Activated naive CD4-positive, alpha-beta T cell treated with anti-CD3 and anti-CD28 coated beads for 36 hours (primary cell): ENCODE data around the gene XXYLT1. TPM values are rescaled to one million over a fixed set of nuclear protein-coding genes. Genes with fewer than 3 reads are reported as not detected.

Experiments
- CTCF ChIA-PET: fragments of 350-600 bp; sonication (Branson Sonifier 250); formaldehyde crosslinking; loops from one replicate; lab custom pipeline; 2021; ENCODE audit warnings: antibody characterized with exemption; lab: Charles Lee
- DNase-seq: peaks from one replicate; pipeline ENCODE4 v3.0.0-alpha.2; 2020
- H3K27ac Mint-ChIP-seq: one replicate; pipeline ENCODE4 v1.8.0; 2021; ENCODE audit warnings: mild to moderate bottlenecking, mixed read lengths
- H3K27me3 Mint-ChIP-seq: one replicate; pipeline ENCODE4 v1.8.0; 2021; ENCODE audit warnings: low read depth, mixed read lengths
- H3K36me3 Mint-ChIP-seq: one replicate; pipeline ENCODE4 v1.8.0; 2021; ENCODE audit warnings: low read depth, mixed read lengths
- H3K4me1 Mint-ChIP-seq: one replicate; pipeline ENCODE4 v1.8.0; 2021; ENCODE audit warnings: low read depth, mixed read lengths
- H3K4me3 Mint-ChIP-seq: one replicate; pipeline ENCODE4 v1.8.0; 2021; ENCODE audit warnings: mild to moderate bottlenecking, moderate library complexity, mixed read lengths
- H3K9me3 Mint-ChIP-seq: one replicate; pipeline ENCODE4 v1.8.0; 2021; ENCODE audit warnings: mixed read lengths
- intact Hi-C: fragments of 100-400 bp; cut with micrococcal nuclease; formaldehyde crosslinking; loops from one replicate; pipeline ENCODE4 v1.15.1; 2023
- total RNA-seq, 2 experiments: library from RNA; stranded (reverse); gene quantifications; one replicate each; pipeline ENCODE4 v1.2.3, GENCODE V29; 2021

XXYLT1 gene
- total RNA-seq, 2 experiments from 2014 or later = 1.8 to 2.5 TPM

GRCh38 chr3:195180490-195181112 lies 90.4 kb downstream of the XXYLT1 start:
- intact Hi-C loops = no loop called here
- no peaks in the 10 kb centered on the region for H3K36me3 Mint-ChIP-seq
- H3K27me3 Mint-ChIP-seq = no peaks in the 10 kb centered on the region
- no peaks in the 10 kb centered on the region for H3K9me3 Mint-ChIP-seq
- no peak for DNase-seq
- no peak overlapping the region for H3K4me3 Mint-ChIP-seq
- H3K27ac Mint-ChIP-seq = no peak overlapping the region
- CTCF ChIA-PET = no interaction called here
- H3K4me1 Mint-ChIP-seq = peaks cover 26% of the 10 kb centered on the region

- no peak overlapping the region for H3K4me3 Mint-ChIP-seq
- H3K9me3 Mint-ChIP-seq = no peaks in the 10 kb centered on the region
- CTCF ChIA-PET = no interaction called here
- DNase-seq = no peak
- intact Hi-C loops = no loop called here
- no peaks in the 10 kb centered on the region for H3K27me3 Mint-ChIP-seq
- H3K27ac Mint-ChIP-seq = no peak overlapping the region
- peaks cover 22% of the 10 kb centered on the region for H3K4me1 Mint-ChIP-seq
- peaks cover 4% of the 10 kb centered on the region for H3K36me3 Mint-ChIP-seq
Observed at GRCh38 chr3:195179776-195180489, 91.0 kb downstream of the XXYLT1 start.

GRCh38 chr3:195178124-195178910 lies 92.6 kb downstream of the XXYLT1 start:
- DNase-seq = no peak
- Mint-ChIP-seq H3K4me3 (no peak overlapping the region), H3K4me1 (peaks cover 15% of the 10 kb centered on the region), H3K27ac (no peak overlapping the region), H3K36me3 (peaks cover 5% of the 10 kb centered on the region), H3K27me3 (no peaks in the 10 kb centered on the region), H3K9me3 (no peaks in the 10 kb centered on the region)
- CTCF ChIA-PET = interaction anchor here (0.9 kb wide), 1 partner anchor 506 kb away, joined by 3 read pairs; the partner anchor contains the start of gene LSG1
- intact Hi-C loops = no loop called here

GRCh38 chr3:195177422-195178123 lies 93.4 kb downstream of the XXYLT1 start:
- intact Hi-C loops = no loop called here
- H3K27ac Mint-ChIP-seq = no peak overlapping the region
- no peak for DNase-seq
- H3K9me3 Mint-ChIP-seq = no peaks in the 10 kb centered on the region
- H3K4me1 Mint-ChIP-seq = peaks cover 12% of the 10 kb centered on the region
- peaks cover 5% of the 10 kb centered on the region for H3K36me3 Mint-ChIP-seq
- CTCF ChIA-PET = interaction anchor here (0.9 kb wide), 1 partner anchor 506 kb away, joined by 3 read pairs; the partner anchor contains the start of gene LSG1
- no peak overlapping the region for H3K4me3 Mint-ChIP-seq
- no peaks in the 10 kb centered on the region for H3K27me3 Mint-ChIP-seq

GRCh38 chr3:195176776-195177175 lies 94.2 kb downstream of the XXYLT1 start:
- H3K27me3 Mint-ChIP-seq = no peaks in the 10 kb centered on the region
- intact Hi-C loops = no loop called here
- no peaks in the 10 kb centered on the region for H3K9me3 Mint-ChIP-seq
- H3K27ac Mint-ChIP-seq = no peak overlapping the region
- H3K4me3 Mint-ChIP-seq = no peak overlapping the region
- CTCF ChIA-PET = no interaction called here
- no peak for DNase-seq
- H3K36me3 Mint-ChIP-seq = peaks cover 5% of the 10 kb centered on the region
- peaks cover 4% of the 10 kb centered on the region for H3K4me1 Mint-ChIP-seq

- Mint-ChIP-seq H3K4me1 (peaks cover 4% of the 10 kb centered on the region), H3K9me3 (no peaks in the 10 kb centered on the region), H3K27ac (no peak overlapping the region), H3K36me3 (peaks cover 5% of the 10 kb centered on the region), H3K27me3 (no peaks in the 10 kb centered on the region), H3K4me3 (no peak overlapping the region)
- CTCF ChIA-PET = interaction anchor here (0.7 kb wide), 1 partner anchor 70 kb away, joined by 3 read pairs; no protein-coding TSS in a partner anchor
- no peak for DNase-seq
- intact Hi-C loops = no loop called here
Observed at GRCh38 chr3:195175476-195176337, 95.3 kb downstream of the XXYLT1 start.

GRCh38 chr3:195175076-195175475 lies 95.9 kb downstream of the XXYLT1 start:
- Mint-ChIP-seq H3K4me3 (no peak overlapping the region), H3K9me3 (no peaks in the 10 kb centered on the region), H3K27ac (no peak overlapping the region), H3K36me3 (peaks cover 5% of the 10 kb centered on the region), H3K4me1 (peaks cover 4% of the 10 kb centered on the region), H3K27me3 (no peaks in the 10 kb centered on the region)
- DNase-seq = no peak
- intact Hi-C loops = no loop called here
- CTCF ChIA-PET = interaction anchor here (1.1 kb wide), 1 partner anchor 84 kb away, joined by 3 read pairs; no protein-coding TSS in a partner anchor

GRCh38 chr3:195173657-195174056 lies 97.3 kb downstream of the XXYLT1 start:
- Mint-ChIP-seq H3K4me1 (peaks cover 4% of the 10 kb centered on the region), H3K27ac (no peak overlapping the region), H3K4me3 (no peak overlapping the region), H3K36me3 (peaks cover 5% of the 10 kb centered on the region), H3K27me3 (no peaks in the 10 kb centered on the region), H3K9me3 (no peaks in the 10 kb centered on the region)
- CTCF ChIA-PET = interaction anchor here (0.5 kb wide), 1 partner anchor 606 kb away, joined by 4 read pairs; no protein-coding TSS in a partner anchor
- no peak for DNase-seq
- intact Hi-C loops = no loop called here

- Mint-ChIP-seq H3K9me3 (no peaks in the 10 kb centered on the region), H3K4me1 (no peaks in the 10 kb centered on the region), H3K36me3 (peaks cover 5% of the 10 kb centered on the region), H3K27ac (no peak overlapping the region), H3K4me3 (no peak overlapping the region), H3K27me3 (no peaks in the 10 kb centered on the region)
- no peak for DNase-seq
- CTCF ChIA-PET = interaction anchor here (0.5 to 0.9 kb wide), 2 partner anchors 11 to 605 kb away, joined by 3 to 4 read pairs; no protein-coding TSS in a partner anchor
- intact Hi-C loops = no loop called here
Observed at GRCh38 chr3:195172896-195173295, 98.1 kb downstream of the XXYLT1 start.

- Mint-ChIP-seq H3K4me3 (no peak overlapping the region), H3K27me3 (no peaks in the 10 kb centered on the region), H3K9me3 (no peaks in the 10 kb centered on the region), H3K4me1 (no peaks in the 10 kb centered on the region), H3K36me3 (peaks cover 5% of the 10 kb centered on the region), H3K27ac (no peak overlapping the region)
- DNase-seq = no peak
- intact Hi-C loops = no loop called here
- CTCF ChIA-PET = no interaction called here
Observed at GRCh38 chr3:195172039-195172684, 98.8 kb downstream of the XXYLT1 start.
